ENCODE results near the gene ACOX2. TPM values are rescaled to one million over a fixed set of nuclear protein-coding genes. Genes with fewer than 3 reads are reported as not detected.
A peak's percentile ranks its signal among the peaks of the same experiment; 100 is the strongest.

ACOX2 gene
- total RNA-seq, 2 experiments from 2014 or later = not detected

DNA sequence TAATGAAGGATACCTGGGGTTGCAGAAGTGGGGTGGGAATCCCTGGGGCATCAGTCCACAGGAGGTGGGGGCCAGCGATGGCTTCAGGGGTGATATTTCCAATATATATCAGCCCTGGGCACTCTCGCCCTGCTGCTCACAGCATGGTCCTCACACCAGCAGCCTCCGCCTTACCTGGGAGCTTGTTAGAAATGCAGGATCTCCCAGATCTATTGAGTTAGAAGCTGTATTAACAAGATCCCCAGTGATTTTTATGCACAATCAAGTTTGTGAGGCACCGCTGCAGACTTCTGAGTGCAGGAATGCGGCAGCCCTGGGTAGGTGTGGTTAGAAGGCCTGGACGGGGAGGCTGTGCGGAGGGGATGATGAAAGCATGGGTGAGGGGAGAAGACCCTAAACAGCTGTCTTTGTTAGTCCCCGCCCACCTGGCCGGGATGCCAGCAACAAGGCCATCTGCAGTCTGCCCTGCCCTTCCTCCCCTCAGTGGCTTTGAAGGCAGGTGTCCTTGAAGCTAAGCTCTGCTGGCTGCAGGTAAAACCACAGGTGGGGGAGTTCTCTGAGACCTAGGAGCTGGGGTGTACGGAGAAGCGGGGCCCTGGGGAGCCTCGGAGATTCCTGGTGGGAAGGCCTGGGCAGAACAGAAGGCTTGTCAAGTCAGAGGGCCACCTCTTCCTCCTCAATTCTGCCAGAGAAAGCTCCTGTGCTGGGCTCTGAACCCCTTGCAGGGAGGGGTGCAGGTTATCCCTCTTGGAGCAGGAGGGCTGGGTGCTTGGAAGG lies 28.8 kb upstream of the ACOX2 start:
- Mint-ChIP-seq H3K36me3 (ENCODE audit: low read depth) (no peaks in the 10 kb centered on the region), H3K9me3 (ENCODE audit: low read depth) (no peaks in the 10 kb centered on the region), H3K4me3 (no peak overlapping the region), H3K27me3 (no peaks in the 10 kb centered on the region), H3K27ac (no peak overlapping the region), H3K4me1 (peaks cover 4% of the 10 kb centered on the region)
- intact Hi-C loops (cut with DNase I, micrococcal nuclease) = no loop called here
- POLR2A ChIA-PET = no interaction called here
- no peak for DNase-seq
- no peak for ATAC-seq
- CTCF ChIA-PET = interaction anchor here (1.2 to 5.6 kb wide), 6 partner anchors 9 to 258 kb away, joined by 3 to 94 read pairs (median 8); no protein-coding TSS in a partner anchor

DNA sequence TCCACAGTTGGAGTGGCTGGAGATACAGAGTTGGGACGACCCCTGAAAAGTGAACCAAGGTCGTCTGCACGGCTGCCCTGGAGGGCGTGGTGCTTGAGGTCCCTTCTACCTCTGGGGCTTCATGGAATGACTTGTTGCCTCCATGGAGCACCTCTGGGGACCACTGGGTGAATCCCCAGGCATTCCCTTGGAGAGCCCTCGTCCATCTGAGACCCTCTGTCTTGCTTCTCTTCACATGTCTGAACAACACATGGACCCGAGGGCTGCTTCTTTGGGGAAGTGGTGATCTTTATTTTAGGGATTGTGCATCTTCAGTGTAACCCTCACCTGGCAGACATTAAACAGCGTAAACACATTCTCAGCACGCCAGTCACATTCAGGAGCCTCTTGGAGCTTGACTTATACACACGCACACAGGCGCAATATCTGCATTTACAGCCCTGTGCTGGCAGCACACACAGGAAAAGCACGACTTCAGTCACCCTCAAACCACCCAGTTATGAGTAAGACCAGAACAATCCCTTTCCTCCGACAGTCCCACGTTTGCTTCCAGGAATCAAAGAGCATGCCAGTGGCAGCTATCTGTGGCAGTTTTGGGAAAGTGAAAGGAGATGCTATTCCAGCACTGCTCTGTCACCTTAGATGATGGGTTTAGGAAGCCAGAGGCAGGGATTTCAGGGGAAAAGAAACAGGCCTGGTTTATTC lies 27.6 kb upstream of the ACOX2 start:
- ATAC-seq (no peak), DNase-seq (no peak)
- peaks cover 4% of the 10 kb centered on the region for H3K4me1 Mint-ChIP-seq
- H3K4me3 Mint-ChIP-seq = no peak overlapping the region
- no peaks in the 10 kb centered on the region for H3K27me3 Mint-ChIP-seq
- no peaks in the 10 kb centered on the region for H3K9me3 Mint-ChIP-seq (ENCODE audit: low read depth)
- intact Hi-C loops (cut with DNase I, micrococcal nuclease) = no loop called here
- ChIA-PET CTCF (interaction anchor here (0.6 kb wide), 2 partner anchors 69 to 1301 kb away, joined by 3 read pairs; no protein-coding TSS in a partner anchor), POLR2A (no interaction called here)
- no peak overlapping the region for H3K27ac Mint-ChIP-seq
- H3K36me3 Mint-ChIP-seq (ENCODE audit: low read depth) = no peaks in the 10 kb centered on the region

DNA sequence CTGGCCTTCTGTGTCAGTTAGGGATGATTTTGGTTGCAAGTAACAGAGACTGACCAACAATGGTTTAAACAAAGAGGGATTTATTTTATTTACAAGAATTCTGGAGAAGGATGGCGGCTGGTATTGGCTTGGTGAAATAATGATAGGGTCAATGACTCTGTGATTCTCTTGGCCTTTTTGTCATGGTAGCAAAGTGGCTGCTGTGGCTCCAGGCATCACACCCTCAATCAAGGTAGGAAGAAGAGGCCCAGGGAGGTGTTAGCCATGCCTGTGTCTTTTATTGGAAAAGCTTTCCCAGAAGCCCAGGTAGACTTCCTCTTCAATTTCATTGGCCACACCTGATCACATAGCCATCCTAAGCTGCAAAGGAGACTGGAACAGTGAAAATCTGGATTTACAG lies 27.1 kb upstream of the ACOX2 start:
- CTCF ChIA-PET = no interaction called here

DNA sequence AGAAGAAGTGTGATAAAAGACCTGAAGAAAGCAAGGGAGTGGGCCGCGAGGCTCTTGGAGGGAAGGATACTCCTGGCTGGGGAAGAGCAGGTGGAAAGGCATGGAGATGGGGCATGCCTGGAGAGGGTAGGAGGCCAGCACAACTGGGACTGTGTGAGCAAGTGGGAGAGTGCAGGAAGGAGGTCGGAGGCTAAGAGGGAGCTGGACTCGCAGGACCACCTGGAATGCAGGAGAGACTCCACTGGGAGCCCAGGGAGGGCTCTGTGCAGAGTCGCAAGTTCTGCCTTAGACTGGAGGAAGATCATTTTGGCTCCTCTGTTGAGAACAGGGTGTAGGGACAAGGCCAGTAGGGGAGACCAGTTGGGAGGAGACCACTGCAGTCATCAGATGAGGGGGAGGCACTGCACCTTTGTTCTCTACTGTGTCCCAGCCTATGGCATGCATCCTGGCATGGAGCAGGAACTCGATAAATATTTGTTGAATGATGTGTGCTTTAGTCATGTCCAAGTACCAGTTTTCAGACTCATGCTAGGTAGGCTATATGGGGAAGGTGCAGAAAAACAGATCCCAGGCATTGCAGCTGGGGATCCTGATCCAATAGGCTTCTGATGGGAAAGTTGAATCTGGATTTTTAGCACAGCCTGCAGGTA lies 26.5 kb upstream of the ACOX2 start:
- CTCF ChIA-PET = no interaction called here

More for the DNA sequence above, 27.1 kb upstream of the ACOX2 start:
- Mint-ChIP-seq H3K4me1 (peaks cover 4% of the 10 kb centered on the region), H3K36me3 (ENCODE audit: low read depth) (no peaks in the 10 kb centered on the region), H3K27me3 (no peaks in the 10 kb centered on the region), H3K27ac (no peak overlapping the region), H3K4me3 (no peak overlapping the region), H3K9me3 (ENCODE audit: low read depth) (no peaks in the 10 kb centered on the region)
- POLR2A ChIA-PET = no interaction called here
- DNase-seq = no peak
- intact Hi-C loops (cut with DNase I, micrococcal nuclease) = no loop called here
- ATAC-seq = no peak

DNA sequence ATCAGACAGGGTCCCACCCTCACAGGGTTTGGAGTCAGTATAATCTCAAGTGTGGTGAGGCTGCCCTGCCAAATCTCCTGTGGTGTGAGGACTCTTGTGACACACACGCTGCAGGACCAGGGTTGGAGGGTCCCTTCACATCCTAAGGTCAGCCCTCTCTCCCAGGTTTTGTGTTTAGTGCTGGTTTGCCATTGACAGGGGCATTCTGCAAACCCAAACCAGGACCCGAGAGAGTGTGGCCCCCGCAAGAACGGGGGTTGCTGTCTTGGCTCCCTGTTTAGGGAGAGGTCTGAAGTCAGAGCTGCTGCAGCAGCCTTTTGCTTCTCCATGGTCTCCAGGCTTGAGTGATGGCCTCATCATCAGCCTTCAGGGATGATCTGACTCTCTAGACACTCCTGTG lies 25.5 kb upstream of the ACOX2 start:
- Mint-ChIP-seq H3K9me3 (ENCODE audit: low read depth) (no peaks in the 10 kb centered on the region), H3K4me3 (no peak overlapping the region), H3K27ac (no peak overlapping the region), H3K4me1 (no peaks in the 10 kb centered on the region), H3K36me3 (ENCODE audit: low read depth) (no peaks in the 10 kb centered on the region), H3K27me3 (no peaks in the 10 kb centered on the region)
- intact Hi-C loops (cut with DNase I, micrococcal nuclease) = no loop called here
- ChIA-PET POLR2A (no interaction called here), CTCF (no interaction called here)
- no peak for DNase-seq
- ATAC-seq = no peak

More for the DNA sequence above, 26.5 kb upstream of the ACOX2 start:
- ATAC-seq (no peak), DNase-seq (no peak)
- intact Hi-C loops (cut with DNase I, micrococcal nuclease) = no loop called here
- POLR2A ChIA-PET = no interaction called here
- H3K4me1 Mint-ChIP-seq = no peaks in the 10 kb centered on the region
- no peaks in the 10 kb centered on the region for H3K36me3 Mint-ChIP-seq (ENCODE audit: low read depth)
- no peaks in the 10 kb centered on the region for H3K9me3 Mint-ChIP-seq (ENCODE audit: low read depth)
- H3K4me3 Mint-ChIP-seq = no peak overlapping the region
- H3K27ac Mint-ChIP-seq = no peak overlapping the region
- no peaks in the 10 kb centered on the region for H3K27me3 Mint-ChIP-seq

DNA sequence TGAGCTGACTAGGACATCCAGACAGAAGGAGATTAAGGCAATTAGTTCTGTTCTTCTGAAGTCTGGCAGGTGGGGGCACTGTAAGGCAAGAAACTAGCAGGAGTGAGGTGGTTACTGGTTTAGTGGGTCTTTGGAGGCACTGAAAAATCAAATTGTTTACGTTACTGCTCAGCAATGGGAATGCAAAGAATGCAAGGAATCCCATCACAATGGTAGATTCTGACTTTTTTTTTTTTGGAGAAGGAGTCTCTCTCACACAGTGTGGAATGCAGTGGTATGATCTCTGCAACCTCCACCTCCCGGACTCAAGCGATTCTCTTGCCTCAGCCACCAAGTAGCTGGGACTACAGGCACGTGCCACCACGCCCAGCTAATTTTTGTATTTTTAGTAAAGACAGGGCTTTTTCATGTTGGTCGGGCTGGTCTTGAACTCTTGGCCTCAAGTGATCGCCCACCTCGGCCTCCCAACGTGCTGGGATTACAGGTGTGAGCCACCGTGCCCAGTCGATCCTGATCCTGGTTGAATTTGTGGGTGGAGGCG lies 23.9 kb upstream of the ACOX2 start:
- CTCF ChIA-PET = no interaction called here
- H3K27me3 Mint-ChIP-seq = peaks cover 3% of the 10 kb centered on the region
- intact Hi-C loops (cut with DNase I, micrococcal nuclease) = no loop called here
- no peaks in the 10 kb centered on the region for H3K9me3 Mint-ChIP-seq (ENCODE audit: low read depth)
- POLR2A ChIA-PET = no interaction called here
- peak; percentile 12 for DNase-seq
- H3K4me1 Mint-ChIP-seq = no peaks in the 10 kb centered on the region
- no peak for ATAC-seq
- H3K27ac Mint-ChIP-seq = no peak overlapping the region
- no peaks in the 10 kb centered on the region for H3K36me3 Mint-ChIP-seq (ENCODE audit: low read depth)
- no peak overlapping the region for H3K4me3 Mint-ChIP-seq

- DNase-seq = no peak
- Mint-ChIP-seq H3K4me1 (no peaks in the 10 kb centered on the region), H3K27ac (no peak overlapping the region), H3K27me3 (peaks cover 6% of the 10 kb centered on the region), H3K9me3 (ENCODE audit: low read depth) (no peaks in the 10 kb centered on the region), H3K4me3 (no peak overlapping the region), H3K36me3 (ENCODE audit: low read depth) (no peaks in the 10 kb centered on the region)
- ChIA-PET POLR2A (no interaction called here), CTCF (interaction anchor here (0.6 to 1.4 kb wide), 6 partner anchors 9 to 754 kb away, joined by 3 to 6 read pairs (median 3); no protein-coding TSS in a partner anchor)
- ATAC-seq = no peak
- intact Hi-C loops (cut with DNase I, micrococcal nuclease) = no loop called here
Observed at GRCh38 chr3:58559586-58559985, 22.6 kb upstream of the ACOX2 start.

DNA sequence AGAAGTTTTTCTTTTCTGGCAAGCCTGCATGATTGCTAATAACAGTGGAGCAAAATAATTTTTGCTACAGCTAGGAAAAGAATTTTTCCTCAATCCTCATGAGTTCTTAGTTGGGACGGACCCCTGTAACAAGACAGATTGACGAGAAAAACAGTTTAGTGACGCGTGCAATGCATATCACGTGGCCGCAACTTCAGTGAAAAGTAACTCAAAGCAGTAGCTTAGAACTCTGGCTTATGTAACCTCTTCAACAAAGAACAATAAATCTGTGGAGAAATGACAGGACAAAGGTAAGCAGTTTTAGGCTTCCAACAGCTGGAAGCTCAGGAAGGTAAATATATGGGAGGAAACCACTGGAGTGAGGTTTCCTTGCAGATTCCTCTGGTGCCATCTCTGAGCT lies 20.5 kb upstream of the ACOX2 start:
- H3K9me3 Mint-ChIP-seq (ENCODE audit: low read depth) = no peaks in the 10 kb centered on the region
- ChIA-PET POLR2A (no interaction called here), CTCF (interaction anchor here (0.8 to 3.4 kb wide), 4 partner anchors 10 to 83 kb away, joined by 3 to 17 read pairs (median 6); no protein-coding TSS in a partner anchor)
- no peak overlapping the region for H3K27ac Mint-ChIP-seq
- ATAC-seq (no peak), DNase-seq (no peak)
- peaks cover 6% of the 10 kb centered on the region for H3K27me3 Mint-ChIP-seq
- no peaks in the 10 kb centered on the region for H3K4me1 Mint-ChIP-seq
- no peak overlapping the region for H3K4me3 Mint-ChIP-seq
- no peaks in the 10 kb centered on the region for H3K36me3 Mint-ChIP-seq (ENCODE audit: low read depth)
- intact Hi-C loops (cut with DNase I, micrococcal nuclease) = no loop called here

DNA sequence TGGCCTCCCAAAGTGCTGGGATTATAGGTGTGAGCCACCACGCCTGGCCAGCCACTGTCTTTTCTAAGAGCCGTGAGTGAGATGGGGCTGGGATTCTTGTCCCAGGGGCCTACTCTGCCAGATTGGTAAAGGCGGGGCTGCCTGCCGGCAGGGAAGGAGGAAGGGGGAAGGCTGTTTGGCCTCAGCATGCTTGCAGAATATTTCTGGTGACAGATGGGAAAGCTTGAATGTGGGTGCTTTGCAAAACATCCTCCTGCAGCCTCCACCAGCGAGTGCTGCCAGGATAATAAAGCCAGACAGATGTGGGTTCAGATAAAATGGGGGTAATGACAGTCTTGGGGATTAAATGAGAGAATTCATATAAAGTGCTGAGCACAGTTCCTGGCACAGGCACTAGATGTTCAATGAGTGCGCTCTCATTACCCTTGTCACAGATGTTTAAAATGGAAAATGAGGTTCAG lies 19.8 kb upstream of the ACOX2 start:
- ChIA-PET CTCF (interaction anchor here (0.8 to 3.4 kb wide), 5 partner anchors 10 to 83 kb away, joined by 3 to 17 read pairs (median 4); no protein-coding TSS in a partner anchor), POLR2A (no interaction called here)
- H3K36me3 Mint-ChIP-seq (ENCODE audit: low read depth) = no peaks in the 10 kb centered on the region
- DNase-seq = no peak
- no peaks in the 10 kb centered on the region for H3K4me1 Mint-ChIP-seq
- no peaks in the 10 kb centered on the region for H3K9me3 Mint-ChIP-seq (ENCODE audit: low read depth)
- intact Hi-C loops (cut with DNase I, micrococcal nuclease) = no loop called here
- H3K27ac Mint-ChIP-seq = no peak overlapping the region
- H3K4me3 Mint-ChIP-seq = no peak overlapping the region
- no peak for ATAC-seq
- peaks cover 6% of the 10 kb centered on the region for H3K27me3 Mint-ChIP-seq

DNA sequence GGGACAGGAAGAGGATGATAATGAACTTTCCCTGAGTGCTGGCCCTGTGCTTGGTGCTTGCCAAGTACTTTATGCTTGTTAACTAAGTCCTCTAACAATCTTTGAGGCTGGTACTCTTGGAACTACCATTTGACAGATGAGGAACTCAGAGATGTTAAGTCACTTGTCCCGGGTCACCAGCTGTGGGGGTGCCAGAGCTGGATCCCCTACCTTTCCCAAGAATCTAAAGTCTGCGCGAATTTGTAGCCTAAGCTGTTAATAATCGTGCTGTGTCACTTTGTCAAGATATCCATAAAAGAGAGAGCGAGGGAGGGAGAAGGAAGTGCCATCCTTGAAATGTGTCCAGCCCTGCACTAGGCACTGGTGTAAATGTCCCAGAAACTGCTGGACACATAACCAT lies 19.0 kb upstream of the ACOX2 start:
- ChIA-PET CTCF (interaction anchor here (0.9 to 3.4 kb wide), 2 partner anchors 11 to 23 kb away, joined by 4 to 17 read pairs; no protein-coding TSS in a partner anchor), POLR2A (no interaction called here)
- Mint-ChIP-seq H3K9me3 (ENCODE audit: low read depth) (peaks cover 2% of the 10 kb centered on the region), H3K4me1 (no peaks in the 10 kb centered on the region), H3K27me3 (peaks cover 6% of the 10 kb centered on the region), H3K27ac (no peak overlapping the region), H3K4me3 (no peak overlapping the region), H3K36me3 (ENCODE audit: low read depth) (no peaks in the 10 kb centered on the region)
- no peak for ATAC-seq
- no peak for DNase-seq
- intact Hi-C loops (cut with DNase I, micrococcal nuclease) = no loop called here

- no peak overlapping the region for H3K27ac Mint-ChIP-seq
- H3K4me3 Mint-ChIP-seq = no peak overlapping the region
- ChIA-PET POLR2A (no interaction called here), CTCF (interaction anchor here (0.6 kb wide), 1 partner anchor 30 kb away, joined by 3 read pairs; no protein-coding TSS in a partner anchor)
- H3K27me3 Mint-ChIP-seq = peaks cover 6% of the 10 kb centered on the region
- H3K4me1 Mint-ChIP-seq = no peaks in the 10 kb centered on the region
- no peak for ATAC-seq
- DNase-seq = no peak
- intact Hi-C loops (cut with DNase I, micrococcal nuclease) = no loop called here
- H3K9me3 Mint-ChIP-seq (ENCODE audit: low read depth) = peaks cover 2% of the 10 kb centered on the region
- no peaks in the 10 kb centered on the region for H3K36me3 Mint-ChIP-seq (ENCODE audit: low read depth)
Observed at GRCh38 chr3:58555203-58555602, 18.2 kb upstream of the ACOX2 start.

Data from activated CD4-positive, alpha-beta T cell treated with anti-CD3 and anti-CD28 coated beads for 36 hours (primary cell).